COLO829 (cell line): ENCODE measurements around the gene C17orf100.

Source experiments
- DNase-seq: peaks from one replicate; pipeline ENCODE4 v3.0.0; 2012; ENCODE audit warnings: low spot score

Gene C17orf100

DNA sequence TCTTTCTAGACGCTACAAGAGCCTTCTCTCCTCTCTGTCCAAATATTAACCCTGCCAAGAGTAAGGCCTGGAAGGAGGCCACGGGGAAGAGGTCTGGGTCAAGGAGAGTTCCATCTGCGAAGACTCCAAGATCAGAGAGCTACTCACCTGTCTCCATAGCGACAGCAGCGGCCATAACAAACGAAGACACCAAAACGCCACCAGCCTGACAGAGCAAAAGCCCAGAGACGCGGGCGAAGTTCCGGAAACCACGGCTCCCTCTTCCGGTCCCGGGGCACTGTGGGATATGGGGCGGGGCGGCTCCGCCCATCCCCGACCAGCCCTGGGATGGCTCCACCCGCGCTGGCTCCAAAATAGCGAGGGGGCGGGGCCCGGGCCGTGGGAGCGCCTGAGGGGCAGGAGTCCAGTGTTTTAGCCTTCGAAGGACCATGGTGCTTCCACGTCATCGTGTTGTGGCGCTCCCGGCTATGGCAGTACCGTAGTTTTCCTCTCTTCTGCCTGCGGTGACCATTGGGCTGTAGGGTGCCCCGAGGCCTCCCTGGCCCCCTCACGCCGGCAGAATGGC is at the start of gene C17orf100, which contains the start of gene MED31:
TSS of gene C17orf100 (plus strand) at position 409 of the 565 bp plus-strand sequence. CDS start at position 561, 152 bp downstream.
TSS of gene MED31 (minus strand) at position 252 of the 565 bp plus-strand sequence. CDS start at position 175, 77 bp downstream.
- DNase-seq: peak; percentile 97

DNA sequence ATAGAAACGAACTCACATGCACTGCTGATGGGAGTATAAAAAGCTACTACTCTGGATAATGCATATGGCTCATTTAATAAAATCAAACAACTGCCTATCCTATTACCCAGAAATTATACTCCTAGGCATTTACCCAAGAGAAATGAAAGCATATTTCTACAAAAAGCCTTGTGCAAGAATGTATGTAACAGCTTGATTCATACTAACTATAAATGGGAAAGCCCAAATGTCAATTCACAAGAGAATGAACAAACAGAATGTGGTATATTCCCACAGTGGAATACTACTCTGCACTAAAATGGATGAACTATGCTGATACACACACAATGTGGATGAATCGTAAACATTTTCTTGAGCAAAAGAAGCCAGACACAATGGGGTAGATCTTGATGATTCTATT is 49.4 kb upstream of the C17orf100 start:
- no peak for DNase-seq

DNA sequence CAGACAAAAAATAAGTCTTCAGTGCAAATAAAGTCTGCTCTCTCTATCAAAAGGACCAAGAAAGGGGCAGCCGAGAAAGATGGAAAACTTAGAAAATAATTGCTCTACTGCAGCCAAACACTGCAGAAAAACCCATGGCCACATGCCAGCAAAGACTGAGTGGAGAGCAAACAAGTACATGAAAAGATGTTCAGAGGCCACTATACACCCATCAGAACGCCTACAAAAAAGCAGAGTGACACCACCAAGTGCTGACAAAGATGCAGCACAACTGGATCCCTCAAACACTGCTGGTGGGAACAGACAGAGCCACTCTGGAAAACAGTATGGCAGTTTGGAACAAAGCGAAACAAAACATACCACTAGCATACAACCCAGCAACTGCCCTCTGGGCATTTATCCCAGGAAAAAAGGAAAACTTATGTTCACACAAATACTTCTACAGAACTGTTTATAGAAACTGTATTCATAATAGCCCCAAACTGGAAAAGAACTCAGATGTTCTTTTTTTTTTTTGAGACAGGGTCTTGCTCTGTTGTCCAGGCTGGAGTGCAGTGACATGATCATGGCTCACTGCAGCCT is 47.7 kb upstream of the C17orf100 start:
- DNase-seq: peak; percentile 11

DNA sequence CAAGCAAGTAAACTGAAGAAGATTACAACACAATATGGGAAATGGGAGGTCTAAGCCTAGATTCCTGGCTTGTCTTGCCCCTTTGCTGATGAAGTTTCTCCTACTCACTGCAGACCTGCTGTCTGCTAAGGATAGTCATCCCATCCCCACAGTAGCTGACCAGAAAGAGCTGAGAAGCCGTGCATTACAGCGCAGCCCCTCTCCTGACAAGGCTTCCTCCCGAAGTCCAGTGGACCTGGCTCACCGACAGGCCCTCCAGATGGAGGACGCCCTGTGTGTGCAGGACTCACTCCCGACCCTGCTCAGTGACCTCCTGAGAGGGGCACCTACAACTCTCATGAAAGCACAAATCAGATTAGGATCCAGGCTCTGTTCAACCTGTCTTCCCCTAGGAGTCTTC is 46.4 kb upstream of the C17orf100 start:
- DNase-seq: no peak

DNA sequence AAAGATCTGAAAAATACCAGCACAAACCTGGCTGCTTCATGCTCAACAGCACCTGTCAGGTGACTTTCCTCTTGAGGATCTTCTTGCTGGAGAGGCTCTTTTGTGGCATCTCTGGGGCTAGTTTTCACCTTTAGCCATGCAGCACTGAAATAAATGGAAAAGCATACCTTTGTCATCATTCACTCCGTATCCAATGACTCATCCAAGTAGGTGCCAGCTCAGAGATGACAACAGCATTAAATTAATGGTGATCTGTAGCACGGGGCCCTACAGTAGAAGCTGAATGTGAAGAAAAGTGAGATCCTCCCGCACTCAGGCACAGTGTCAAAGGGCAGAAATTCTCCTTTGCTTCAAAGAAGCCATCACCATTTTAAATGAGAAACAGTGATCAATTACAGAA is 43.2 kb upstream of the C17orf100 start:
- no peak for DNase-seq

DNA sequence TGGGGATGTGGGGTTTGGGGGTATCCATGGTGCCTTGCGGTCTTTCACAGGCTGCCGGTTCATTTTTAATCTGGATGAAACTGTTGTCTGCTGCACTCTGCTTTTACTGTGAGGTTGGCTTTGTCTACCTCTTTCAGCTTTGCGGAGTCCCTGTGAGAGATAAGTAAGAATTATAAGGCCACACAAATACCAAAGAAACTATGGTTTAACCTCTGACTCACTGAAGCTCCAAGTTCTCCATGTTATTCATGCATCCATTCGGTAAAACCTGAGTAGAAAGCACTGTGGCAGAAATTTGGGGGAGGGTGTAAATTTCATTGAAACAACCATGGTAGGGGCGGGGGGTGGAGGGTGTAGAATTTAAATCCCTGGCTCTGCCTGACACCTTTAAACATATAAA is 41.6 kb upstream of the C17orf100 start:
- no peak for DNase-seq

DNA sequence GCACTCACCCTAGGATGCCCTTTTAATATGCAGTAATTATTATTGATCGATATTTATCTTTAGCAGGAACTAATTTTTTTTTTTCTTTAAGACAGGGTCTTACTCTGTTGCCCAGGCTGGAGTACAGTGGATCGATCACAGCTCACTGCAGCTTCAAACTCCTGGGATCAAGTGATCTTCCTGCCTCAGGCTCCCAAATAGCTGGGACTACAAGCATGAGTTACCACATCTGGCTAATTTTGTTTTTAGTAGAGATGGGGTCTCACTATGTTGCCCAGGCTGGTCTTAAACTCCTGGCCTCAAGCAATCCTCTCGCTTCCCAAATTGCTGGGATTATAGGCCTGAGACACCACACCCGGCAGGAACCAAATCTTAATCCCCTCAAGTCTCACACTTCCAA is 40.3 kb upstream of the C17orf100 start:
- DNase-seq: no peak

DNA sequence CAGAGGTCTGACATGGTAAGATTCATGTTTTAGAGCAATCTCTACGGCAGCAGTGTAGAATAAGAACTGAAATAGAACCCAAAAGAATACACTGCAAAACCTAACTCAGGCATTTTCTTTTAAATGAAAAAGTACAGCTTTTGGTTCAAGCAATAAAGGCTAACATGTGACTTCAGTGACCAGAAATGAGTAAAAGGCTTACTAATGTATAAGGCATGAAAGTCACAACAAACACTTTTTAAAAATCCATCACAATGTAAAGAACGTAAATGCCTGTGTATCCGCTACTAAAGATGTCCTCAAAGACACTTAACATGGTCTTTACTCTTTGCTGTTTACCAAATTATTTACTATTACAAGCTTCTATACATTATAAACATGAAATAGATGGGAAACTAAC is 27.6 kb upstream of the C17orf100 start:
- no peak for DNase-seq

DNA sequence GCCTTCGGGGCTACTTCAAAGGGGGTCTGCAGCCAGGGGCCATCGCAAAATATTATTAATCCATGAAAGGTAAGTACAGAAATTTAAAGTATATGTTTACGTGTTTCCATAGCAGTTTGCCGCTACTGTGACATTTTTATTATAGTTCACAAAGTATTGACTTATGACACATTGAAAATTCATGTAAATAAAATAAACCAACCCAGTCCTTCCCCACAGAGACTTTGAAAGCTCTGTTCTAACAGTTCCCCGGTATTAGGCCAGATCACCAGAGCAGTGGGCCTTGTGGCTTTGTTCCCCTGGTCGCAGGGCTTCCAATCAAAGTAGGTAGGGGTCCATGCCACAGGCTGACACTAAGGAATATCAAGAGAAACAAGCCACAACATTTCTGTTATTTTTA is 24.9 kb upstream of the C17orf100 start:
- no peak for DNase-seq

DNA sequence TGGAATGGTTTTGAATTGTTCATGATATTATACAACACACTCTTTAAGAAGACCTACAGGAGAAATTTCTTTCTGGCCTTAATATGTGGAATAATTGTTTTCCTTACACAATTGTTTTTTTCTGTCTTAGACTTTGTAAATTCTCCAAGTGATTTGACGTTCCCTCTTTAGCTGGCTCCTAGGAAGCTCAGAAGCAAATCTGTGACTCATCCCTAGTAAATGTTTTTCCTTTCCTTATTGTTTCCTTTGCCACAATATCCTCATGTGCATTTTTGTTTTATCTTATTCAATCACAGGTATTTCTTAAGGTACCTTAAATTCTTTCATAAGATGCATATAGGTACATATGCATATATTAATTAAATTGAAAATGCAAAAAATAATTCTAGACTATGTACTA is 24.5 kb upstream of the C17orf100 start:
- DNase-seq: no peak

DNA sequence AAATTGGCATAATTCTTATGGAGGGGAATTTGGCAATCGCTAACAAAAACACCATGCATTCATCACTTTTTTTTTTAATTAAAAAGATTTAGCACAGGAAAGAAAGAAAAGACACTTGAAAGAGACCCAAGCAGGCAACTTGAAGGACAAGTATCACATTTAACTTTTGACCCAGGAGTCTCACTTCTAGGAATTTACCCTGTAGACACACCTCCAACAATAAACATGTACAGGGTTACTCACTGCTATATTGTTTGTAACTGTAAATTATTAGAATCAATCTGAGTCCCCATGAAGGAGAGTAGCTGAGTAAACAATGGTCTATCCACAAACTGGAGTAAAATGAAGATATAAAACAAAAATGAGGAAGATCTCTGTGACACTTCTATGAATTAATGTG is 21.2 kb upstream of the C17orf100 start:
- no peak for DNase-seq

DNA sequence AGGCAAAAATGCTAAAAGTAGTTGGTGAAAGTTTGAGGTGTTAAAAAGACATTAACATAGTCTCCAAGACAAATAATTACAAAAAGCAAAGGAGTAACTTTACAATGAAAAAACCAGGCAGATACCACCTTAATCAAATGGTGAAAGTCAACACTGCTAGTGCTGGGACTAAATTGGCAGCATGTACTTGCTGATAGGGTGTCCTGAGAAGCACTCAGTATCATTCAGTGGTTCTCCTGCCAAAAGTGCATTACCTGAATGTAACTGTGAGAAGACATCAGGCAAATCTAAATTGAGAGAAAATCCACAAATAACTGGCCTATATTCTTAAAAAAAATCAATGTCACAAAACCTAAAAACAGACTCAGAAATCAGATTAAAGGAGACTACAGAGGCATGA is 19.0 kb upstream of the C17orf100 start:
- DNase-seq: no peak

DNA sequence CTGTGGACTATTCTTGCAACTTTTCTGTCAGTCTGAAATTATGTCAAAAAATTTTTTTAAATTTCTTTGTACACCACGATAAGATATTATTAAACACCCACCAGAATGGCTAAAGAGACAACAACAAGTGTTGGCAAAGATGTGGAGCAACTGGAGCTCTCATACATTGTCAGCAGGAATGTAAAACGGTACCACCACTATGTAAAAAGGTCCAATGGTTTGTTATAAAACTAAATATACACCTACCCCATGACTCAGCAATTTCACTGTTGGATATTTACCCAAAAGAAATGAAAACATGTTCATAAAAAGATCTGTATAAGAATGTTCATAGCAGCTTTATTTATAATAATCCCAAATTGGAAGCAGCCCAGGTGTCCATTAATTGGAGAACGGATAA is 18.3 kb upstream of the C17orf100 start:
- DNase-seq: no peak

DNA sequence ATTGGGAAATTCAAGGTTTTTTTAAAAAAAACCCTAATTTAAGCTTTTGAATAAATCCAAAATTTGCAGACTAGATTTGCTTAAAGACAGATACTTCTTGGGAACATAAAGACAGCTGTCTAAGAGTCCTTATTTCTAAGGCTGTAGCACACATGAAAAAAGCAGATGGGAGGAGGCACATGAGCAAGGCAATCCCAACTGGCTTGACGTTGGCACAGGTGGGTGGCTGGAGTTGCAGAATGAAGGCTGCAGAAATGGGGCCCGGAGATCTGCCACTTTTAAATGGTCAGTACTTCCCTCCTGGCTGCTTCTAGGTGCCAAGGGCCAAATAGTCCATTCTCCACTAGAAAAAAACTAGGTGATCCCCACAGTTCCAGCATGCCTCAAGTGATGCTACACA is 15.5 kb upstream of the C17orf100 start:
- no peak for DNase-seq

DNA sequence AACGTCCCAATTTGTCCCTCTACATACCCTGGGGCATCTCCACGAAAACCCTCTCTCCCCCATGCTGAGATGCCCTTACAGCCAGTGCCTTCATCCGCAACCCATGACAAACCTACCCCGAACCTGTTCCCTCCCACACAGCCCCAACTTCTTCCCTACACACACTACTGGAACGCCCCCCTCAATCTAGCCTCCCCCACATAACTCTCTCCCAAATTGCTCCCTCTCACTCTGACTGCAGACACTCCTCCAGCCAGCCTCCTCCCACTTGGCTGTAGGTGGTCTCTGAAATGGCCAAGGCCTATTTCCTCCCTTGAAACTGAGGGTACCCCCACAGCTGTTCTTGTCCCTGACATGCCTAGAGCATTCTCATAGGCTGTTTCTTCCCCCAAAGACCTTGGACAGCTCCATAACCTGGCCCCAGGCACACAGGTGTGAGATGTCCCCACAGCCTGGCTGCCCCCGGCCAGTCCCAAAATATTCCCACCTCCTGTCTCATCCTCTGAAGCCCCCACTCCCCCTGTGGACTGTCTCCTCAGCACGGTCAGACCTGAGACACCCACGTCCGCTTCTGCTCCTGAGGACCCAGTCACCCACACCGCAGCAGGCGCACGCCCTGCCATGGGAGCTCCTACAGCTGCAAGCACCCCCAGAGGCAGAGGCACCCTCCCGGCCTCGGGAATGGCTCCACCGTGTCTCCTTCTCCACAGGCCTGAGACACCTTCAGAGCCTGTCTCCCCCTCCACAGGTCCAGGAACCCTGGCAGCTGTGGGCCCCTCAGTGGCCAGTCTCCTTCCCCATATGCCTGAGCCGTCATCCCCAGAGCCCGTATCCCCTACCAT is 14.7 kb upstream of the C17orf100 start:
- no peak for DNase-seq

DNA sequence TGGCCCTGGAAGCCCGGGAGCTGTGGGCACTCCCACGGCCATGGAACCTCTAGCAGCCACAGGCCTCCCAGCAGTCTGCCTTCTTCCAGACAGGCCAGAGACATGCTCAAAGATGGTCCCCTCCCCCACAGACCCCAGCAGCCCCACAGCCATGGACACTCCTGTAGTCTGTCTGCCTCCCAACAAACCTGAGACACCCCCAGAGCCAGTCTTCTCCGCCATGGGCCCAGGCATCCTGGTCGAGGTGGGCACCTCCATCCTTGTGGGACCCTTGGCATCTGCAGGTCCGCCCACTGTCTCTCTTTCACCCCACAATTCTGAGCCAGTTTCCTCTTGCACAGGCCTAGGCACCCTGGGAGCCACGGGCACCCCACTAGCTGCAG is 14.1 kb upstream of the C17orf100 start:
- DNase-seq: no peak

DNA sequence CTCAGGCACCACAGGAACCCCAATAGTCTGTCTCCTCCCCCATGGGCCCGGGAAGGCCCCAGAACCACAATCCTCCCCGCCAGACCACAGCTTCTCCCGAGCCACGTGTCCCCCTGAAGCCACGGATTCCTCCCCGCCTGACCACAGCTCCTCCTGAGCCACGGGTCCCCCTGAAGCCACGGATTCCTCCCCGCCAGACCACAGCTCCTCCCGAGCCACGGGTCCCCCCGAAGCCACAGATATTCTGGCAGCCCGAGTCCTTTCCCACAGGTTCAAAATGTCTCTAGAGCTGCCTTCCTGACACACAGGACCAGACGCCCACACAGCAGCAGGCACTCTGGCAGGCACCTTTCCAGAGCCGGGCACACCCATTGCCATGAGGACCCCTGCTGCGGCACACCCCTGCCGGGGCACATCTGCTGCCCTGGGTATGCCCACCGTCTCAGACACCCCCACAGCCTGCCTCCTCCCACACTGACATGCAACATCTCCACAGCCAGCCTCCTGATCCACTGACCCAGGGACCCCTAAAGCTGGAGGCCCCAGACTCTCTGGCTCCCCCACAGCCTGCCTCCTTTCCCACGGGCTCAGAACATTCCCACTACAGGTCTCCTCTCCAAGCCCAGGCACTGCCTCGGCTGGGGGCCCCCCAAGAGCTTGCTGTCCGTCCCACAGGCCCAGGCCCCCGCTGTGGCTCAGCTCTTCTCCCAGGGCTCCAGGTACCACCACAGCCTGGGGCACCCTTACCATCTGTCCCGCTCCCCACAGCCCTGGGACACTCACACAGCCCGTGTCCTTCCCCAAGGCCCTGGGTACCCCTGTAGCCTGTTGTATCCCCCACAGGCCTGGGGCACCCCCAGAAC is 13.3 kb upstream of the C17orf100 start:
- DNase-seq: no peak

DNA sequence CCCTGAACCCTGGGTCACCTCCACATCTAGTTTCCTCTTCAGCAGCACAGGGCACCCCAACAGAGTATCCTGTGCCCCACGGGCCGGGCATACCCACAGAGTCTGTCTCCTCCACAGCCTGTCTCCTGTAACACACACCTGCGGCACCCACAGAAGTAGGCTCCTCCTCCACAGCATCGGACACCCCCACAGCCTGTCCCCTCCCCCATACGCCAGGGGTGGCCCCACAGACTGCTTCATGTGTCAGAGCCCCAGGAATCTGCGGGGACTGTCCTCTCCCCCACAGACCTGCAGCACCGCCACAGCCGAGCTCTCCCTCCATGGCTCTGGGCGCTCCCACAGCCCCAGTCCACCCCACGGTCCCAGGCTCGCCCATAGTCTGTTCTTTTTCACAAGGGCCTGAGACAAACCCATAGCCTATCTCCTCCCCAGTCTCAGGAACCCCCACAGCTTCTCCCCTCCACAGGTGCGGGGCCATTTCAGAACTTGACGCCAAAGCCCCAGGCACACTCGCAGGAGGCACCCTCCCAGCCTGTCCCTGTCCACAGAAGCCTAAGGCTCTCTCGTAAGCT is 12.5 kb upstream of the C17orf100 start:
- no peak for DNase-seq

DNA sequence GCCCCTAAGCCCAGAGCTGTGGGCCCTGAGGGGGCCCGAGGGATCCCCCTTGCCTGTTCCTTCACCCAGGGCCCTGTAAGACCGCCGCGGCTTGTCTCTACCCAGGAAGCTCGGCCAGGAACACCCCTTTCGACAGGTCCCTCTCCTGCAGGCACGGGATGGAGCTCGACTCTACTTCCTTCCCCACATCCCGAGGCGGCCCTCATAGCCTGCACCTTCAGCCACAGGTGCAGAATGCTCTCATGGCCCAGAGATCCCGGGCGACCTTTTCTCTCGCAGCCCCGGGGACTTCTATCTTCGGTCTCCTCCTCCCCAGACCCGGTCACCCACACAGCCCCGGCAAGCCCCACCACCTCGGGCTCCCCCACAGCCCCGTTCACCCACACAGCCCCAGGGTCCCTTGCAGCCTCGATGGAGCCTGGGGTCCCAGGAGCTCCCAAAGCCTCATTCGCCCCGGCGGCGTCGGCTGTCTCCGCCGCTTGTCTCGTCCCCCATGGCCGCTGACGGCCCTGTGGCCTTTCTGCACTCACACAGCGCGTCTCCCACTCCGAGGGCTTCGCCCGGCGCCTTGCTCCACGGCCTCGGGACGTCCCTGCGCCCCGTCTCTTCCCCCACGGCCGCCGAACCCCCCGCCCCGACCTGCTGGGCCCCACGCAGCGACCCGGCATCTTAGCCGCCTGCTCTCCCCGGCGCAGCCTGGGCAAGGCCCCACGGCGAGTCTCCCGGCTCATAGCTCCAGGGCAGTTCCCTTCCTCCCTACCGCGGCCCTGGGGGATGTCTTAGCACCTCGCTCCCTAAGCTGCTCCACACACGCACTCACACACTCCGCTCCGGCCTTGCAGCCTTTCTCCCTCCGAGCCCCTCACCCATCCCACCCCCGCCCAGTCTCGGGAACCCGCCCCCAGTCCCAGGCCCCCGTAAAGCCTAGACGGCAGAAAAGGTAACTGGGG is 11.7 kb upstream of the C17orf100 start:
- DNase-seq: no peak

DNA sequence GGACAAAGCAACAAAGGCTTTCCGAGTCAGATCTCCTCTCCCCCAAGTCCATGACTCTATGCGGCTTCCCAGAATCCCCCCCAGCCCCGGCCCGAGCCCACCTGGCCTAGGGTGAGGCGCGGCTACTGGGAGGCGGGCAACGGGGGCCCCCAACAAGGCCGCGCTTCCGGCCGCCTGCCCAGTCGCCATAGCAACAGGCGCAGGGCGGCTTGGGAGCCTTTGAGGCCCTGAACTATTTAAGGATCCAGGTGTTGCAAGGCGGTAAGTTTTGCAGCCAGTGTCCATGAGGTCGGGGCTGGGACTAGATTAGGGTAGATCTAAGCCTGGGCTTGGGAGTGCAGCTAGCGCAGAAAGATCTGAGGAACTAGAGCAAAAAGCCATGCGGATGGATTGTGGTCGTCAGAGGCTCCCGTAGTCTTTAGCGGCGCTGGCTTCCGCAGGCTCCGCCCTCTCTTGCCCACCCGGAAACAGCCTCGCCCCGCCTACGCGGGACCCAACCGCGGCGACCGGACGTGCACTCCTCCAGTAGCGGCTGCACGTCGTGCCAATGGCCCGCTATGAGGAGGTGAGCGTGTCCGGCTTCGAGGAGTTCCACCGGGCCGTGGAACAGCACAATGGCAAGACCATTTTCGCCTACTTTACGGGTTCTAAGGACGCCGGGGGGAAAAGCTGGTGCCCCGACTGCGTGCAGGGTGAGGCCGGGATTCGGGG is 10.9 kb upstream of the C17orf100 start, which contains the start of the genes KIAA0753 and TXNDC17:
TSS of gene KIAA0753 (minus strand) at position 176 of the 711 bp plus-strand sequence. CDS start 5,608 bp downstream, outside the sequence.
TSS of gene TXNDC17 (plus strand) at position 525 of the 711 bp plus-strand sequence. CDS start at position 548, 23 bp downstream.
- DNase-seq: peak; percentile 89
